ENCODE measurements around the gene NCF4.

The NCF4 gene

DNA sequence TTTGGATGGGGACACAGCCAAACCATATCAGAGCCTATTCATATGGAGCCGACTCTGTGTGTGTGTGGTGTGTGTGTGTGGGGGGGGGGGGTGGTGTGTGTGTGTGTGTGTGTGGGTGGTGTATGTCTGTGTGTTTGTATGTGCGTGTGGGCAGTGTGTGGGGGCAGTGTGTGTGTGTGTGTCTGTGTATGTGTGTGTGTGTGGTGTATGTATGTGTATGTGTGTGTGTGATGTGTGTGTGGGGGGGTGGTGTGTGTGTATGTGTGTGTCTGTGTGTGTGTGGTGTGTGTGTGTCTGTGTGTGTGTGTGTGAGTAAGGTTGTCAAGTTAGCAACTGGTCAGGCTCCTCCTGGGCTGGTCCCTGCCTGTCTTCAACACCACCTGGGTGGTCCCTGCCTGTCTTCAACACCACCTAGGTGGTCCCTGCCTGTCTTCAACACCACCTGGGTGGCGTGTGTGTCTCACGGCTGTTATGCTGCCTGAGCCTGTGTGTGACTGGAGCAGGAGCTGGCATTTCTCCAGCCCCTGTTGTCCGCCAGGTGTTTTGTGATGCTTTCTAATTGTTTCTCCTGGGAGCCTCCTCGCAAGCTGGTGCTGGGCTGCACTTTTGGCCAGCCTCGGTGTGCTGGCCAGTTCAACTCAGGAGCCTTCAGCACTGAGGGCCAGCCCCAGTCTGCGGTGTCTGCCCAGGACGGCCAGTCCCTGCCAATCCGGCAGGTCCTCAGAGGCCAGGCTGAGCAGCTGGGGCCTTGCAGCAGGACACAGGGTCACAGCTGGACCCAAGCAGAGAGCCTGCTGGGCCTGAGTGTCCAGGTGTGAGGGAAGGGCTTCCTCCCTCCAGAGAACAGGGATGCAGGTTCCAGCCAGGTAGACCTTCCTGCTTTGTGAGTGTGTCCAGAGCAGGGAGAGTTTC, 22.4 kb upstream of the NCF4 start:
- DNase-seq: peak; percentile 57

DNA sequence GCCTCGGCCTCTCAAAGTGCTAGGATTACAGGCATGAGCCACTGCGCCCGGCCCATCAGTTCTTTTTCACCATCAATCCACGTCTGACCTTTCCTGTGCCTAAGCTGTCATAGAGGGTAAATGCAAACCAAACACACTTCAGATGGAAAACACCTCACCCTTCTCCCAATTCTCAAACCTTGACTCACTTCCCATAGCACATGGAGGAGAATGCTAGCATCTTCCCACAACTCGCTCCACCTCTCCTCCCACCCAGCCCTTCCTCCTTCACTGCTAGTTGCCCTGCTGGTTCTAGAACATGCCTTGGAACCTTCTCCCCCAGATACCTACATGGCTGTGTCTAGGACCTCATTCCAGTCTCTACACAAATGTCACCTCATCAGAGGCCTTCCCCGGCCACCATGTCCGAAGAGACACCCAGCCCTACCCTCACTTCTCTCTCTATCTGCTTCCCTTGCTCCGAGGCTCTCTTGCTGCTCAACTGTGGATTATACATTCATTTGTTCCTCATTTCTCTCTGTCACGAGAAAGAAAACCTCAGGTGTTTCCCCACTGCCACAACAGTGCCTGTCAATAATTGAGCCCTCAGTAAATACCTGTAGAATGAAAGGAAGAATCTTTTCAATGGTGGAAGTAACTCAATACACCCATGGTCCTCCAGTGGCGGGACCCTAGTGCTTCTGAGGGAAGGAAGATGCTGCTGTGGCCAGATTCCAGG, 21.3 kb upstream of the NCF4 start:
- DNase-seq: no peak

DNA sequence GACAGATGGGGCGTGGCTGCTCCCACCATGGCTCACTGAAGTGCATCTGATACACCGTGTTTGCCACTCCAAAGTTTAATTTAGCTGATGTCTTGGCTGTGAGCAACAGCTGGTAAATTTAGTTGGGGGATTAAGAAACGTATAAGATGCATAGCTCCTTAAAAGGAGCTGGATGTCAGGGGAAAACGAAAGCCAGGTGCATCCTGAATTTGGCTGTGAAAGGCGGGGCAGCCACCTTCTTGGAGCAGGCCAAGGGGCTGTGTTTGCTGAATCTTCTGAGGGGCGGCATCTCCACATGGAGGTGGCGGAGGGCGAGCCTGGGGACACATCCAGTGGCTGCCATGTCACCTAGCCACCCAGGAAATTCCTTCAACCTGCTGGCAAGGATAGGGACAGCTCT, 20.7 kb upstream of the NCF4 start:
- DNase-seq: no peak

DNA sequence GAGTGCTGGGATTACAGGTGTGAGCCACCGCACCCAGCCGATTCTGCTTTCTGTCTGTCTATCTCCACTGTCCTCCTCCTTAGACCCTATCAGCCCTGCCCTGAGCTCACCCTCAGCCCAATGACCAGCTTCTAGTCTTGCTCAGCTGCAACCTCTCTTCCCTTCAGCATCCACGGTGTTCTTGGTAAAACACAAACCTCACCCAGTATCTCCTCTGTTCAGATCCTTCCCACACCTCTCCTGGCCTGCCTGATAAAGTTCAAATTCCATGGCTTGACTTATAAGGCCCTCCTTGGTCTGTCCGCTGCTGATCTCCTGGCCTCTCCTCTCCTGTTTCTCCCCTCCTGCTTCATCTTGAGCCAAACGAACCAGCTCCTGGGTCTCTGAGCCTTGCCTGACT, 14.5 kb upstream of the NCF4 start:
- DNase-seq: no peak

DNA sequence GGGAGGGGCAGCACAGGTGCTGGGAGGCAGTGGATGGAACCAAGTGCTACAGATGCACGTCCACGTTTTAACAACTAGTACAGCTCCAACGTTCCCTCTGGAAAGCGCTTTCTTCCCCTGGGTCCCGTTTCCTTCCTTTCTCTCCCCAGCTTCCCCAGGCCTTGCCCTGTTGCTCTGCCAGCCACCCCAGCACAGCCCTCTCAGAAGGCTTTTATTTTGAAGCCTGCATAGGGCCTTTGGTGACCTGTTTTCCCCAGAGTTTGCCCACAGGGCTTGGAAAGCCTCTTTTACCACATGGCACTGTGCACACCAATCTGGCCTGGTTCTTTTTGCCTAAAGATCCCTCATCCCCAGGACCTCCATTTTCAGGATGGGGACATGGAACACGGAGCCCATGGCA, 13.9 kb upstream of the NCF4 start:
- DNase-seq: no peak

DNA sequence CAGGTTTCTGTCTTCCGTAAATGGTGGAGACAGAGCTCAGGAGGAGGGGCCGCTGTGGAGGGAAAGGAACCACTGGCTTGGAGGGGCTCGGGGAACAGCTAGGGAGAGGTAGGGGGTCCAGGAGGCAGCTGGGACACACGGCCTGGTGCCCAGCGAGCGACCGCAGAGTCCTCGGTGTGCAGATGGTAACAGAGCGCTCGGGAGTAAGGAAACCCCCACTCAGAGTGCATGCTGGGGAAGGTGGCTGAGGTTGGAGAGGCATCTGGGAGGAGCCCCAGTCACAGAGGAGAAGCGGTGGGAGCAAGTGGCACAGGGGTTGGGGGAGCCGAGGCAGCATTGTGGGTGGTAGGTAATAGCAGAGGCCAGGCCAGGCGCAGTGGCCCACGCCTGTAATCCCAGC, 10.8 kb upstream of the NCF4 start:
- no peak for DNase-seq

DNA sequence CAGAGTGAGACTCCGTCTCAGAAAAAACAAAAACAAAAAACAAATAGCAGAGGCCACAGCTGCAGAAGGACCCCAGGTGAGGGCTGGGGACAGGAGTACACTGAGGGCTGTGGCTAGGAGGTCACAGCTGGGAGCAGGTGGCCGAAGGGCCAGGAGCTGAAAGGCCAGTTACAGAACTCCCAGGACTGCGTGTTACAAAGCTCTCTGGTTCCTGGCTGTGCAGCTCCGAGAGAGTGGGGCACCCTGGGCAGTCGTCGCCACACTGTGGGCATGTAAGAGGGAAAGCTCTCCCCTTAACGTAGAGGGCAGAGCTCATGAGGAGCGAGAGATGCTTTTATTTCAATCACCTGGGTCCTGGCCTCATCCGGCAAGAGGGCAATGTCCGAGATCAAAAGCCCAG, 10.1 kb upstream of the NCF4 start:
- no peak for DNase-seq

DNA sequence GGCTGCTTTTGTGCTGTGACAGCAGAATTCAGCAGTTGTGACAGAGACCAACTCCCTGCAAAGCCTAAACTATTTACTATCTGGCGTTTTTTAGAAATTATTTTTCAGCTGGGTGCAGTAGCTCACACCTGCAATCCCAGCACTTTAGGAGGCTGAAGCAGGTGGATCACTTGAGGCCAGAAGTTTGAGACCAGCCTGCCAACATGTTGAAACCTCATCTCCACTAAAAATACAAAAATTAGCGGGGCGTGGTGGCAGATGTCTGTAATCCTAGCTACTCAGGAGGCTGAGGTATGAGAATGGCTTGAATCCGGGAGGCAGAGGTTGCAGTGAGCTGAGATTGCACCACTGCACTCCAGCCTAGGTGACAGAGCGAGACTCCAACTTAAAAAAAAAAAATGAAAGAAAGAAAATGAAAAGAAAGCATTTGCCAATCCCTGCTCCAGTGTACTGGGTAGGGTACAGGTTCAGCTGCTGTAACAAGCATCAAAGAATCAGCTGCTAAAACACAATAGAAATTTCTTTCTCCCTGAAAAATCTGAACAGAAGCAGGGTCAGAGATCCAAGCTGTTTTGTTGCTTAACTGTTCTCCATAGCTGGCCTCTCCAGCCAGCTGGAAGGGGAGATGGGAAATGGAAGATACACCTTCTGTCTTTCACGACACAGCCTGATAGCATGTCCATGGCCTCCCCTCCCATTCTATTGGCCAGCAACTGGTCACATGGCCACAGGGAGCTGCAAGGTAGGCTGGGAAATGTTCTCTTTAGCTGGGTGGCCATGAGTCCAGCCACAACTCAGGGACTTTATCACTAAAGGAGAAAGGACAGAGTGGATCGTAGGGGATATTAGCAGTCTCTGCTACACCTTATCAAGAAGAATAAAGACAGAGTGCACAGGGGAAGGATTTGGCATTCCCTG, 8.5 kb upstream of the NCF4 start:
- DNase-seq: no peak

DNA sequence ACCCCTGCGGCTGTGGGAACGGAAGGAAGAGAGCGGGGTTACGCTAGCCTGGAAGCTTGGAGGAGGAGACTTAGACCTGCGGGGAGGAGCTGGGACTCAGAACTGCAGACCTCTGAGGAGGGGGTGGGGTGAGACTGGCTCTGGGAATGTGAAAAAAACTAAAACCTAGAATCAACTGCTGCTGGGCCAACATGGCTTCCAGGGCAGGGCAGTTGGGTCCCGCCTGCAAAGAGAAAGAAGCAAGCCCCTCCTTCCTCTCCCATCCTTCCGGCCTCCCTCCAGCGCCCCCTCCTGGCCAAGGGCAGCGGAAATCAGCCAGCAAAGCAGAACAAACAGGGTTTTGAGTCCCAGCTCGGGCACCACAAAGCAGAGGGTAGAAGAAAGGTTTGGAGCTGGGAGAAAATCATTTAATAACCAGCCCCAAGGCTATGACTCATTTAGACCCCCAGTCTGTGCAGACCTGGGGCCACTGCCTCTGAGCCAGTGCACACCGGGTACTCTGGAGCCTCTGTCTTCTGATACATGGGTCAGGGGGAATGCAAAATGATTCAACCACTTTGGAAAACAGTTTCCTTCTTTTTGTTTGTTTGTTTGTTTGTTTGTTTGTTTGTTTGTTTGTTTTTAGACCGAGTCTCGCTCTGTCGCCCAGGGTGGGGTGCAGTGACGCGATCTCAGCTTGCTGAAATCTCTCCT, 7.3 kb upstream of the NCF4 start:
- peak; percentile 30 for DNase-seq

DNA sequence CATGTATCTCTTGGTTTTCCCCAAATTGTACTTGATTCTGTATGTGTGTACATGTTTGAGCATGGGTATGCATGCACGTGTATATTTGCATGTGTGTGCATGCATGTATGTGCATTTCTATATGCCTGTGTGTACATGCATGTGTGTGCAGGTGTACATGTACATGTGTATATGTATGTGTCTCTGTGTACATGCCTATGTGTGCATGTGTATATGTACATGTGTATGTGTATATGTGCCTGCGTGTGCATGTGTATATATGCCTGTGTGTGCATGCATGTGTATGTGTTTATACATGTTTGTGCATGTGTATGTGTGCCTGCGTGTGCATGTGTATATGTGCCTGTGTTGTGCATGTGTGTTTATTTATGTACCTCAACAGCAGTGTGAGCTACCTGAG, 5.3 kb upstream of the NCF4 start:
- no peak for DNase-seq

DNA sequence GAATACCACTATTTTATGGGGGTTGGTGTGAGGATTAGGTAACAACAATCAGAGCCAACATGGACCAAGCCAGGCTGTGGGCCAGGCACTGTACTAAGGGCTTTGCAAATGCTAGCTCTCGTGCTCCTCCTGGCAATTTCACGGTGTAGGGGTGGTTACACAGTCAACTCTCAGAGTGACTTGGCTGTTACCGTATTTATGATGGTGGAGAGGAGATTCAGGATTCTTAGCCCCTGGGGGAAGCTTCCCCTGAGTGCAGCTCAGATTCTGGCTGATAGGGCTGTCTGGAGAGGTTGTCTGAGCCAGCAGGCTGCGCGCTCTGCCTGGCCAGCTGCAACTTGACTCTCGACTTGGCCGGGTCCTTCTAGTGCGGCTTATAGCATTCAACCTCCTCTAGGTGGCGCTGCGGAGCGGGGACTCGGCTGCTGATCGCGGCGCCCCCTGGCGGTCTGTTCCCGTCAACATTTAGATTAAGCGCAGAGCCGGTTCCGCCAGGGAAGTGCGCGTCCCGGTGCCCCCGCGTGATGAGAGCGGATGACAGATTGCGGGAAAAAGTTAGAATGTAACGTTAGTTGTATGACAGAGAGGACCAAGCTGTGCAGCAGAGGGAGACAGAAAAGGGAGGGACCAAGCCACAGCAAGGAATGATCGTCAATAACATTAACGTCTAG, 4.5 kb upstream of the NCF4 start:
- DNase-seq: peak; percentile 84

DNA sequence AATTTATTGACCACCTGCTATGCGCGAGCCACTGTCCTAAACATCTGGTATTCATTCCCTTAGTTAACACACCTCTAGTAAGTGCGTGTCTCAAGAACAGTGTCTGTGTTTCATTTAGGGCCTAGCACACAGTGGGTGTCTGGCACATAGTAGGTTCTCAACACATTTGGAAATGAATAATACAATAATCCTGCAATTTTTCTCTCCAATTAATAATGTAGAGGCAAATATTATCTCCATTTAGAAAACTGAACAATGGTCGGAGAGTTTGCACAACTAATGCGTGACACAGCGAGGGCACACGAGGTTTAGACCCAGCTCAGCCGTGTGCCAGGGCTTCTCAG, 4.0 kb upstream of the NCF4 start:
- DNase-seq: no peak

DNA sequence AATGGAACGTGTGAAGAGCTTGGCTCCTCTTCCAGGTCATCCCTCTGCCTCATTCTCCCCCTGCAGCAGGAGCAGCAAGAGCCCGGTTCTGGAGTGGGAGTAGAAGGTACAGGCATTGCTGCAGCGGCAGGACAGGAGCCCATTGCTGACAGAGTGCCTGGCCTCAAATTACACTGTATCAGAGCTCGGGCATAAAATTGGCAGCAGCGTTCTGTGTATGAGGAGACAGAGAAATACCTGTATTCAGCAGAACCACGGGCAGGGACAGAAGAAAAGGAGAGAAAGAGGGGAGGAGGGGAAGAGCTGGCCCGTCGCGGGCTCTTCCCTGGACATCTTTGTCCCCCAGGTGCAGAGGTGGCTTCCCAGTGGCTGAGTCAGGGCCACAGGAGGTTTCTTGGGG, 2.6 kb upstream of the NCF4 start:
- no peak for DNase-seq

DNA sequence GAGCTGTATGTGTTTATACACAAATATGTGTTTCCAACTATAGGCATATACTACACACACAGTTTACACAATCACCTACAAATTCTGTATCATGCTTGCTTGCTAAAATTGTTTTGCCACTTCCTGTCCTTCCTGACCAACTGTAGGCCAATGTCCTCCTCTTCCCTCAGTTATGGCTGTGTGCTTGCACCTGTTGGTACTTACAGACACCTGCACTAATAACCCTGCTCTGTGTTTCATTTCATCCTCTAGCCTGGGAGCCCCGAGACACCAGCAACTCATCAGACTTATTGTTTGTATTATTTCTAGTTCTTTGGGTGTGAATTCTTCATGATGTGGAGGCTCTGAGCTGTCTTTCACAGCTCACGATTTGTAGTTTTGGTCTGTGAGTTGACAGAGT, 1.8 kb upstream of the NCF4 start:
- no peak for DNase-seq

DNA sequence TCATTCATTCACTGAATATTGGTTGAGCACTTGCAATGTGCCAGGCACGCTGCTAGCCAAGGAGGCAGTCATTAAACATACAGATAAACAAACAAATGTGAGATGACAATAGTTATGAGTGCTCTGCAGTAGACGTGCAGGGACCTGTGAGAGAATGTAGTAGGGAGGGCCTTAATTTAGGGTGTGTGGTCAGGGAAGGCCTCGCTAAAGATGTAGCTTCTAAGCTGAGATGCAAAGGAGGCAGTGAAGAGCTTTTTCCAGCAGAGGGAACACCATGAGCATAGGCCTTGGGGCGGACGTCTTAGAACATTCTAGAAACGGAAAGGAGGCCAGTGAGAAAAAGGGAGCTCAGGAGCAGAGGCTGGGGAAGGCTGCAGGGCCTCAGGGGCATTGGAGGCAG, 789 bp upstream of the NCF4 start:
- no peak for DNase-seq

DNA sequence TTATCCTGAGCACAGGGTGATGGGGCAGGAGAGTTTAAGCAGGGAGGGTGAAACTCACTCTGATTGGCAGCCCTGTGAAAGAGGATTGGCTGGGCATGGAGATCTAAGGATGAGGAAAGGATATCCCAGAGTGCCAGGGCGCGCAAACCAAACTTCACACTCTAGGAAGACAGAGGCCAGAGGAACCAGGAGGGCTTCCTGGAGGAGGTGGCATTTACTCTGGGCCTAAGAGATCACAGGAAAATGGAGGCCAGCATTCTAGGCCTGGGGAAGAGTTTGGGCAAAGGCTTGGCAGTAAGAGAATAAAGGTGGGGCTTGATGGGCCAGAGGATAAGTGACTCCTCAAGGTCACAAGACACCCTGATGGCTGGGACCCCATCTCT, 377 bp upstream of the NCF4 start:
- DNase-seq: no peak

DNA sequence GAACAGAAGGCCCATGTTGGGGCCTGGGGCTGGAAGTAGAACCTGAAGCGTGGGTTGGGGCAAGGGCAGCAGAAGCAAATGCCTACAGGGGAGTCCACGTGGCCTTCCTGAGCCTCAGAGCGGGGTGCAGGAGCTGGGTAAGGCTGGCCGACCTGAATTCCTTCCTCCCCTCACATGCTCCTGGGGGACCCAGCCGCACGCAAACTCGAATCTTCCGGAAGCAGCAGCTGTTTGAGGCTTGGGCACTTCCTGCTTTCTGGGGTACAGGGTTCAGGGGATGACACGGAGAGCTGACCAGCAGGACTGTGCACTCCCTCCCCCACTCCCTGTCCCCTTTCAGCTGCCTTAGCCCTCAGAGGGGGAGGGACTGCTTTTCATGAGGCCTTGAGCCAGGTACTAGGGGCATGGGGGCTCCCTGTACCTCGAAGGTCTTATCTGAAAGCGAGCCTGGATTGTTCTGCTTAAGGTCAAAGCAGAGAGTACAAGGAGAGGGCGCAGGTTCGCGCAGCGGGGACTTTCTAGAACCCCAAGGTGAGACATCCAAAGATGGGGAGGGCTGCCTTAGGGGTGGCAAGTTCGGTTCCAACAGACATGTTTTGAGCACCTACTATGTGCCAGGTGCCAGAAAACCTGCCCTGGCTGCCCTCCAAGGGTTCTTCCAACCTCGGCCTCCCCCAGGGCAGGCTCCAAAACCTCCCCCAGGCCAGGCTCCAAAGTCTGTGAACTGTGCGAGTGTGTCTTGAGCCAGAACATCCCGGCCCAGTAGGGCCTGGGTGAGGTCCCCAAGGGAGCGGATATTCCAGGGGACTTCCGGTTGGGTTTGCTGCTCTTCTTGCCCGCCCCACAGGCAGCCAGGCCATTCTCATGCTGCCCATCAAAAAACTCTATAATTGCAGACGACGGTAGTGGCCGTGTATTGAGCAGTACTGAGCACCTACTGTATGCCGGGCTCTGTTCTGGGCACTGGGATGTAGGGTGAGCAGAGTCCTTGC, 1.7 kb downstream of the NCF4 start:
- DNase-seq: no peak

DNA sequence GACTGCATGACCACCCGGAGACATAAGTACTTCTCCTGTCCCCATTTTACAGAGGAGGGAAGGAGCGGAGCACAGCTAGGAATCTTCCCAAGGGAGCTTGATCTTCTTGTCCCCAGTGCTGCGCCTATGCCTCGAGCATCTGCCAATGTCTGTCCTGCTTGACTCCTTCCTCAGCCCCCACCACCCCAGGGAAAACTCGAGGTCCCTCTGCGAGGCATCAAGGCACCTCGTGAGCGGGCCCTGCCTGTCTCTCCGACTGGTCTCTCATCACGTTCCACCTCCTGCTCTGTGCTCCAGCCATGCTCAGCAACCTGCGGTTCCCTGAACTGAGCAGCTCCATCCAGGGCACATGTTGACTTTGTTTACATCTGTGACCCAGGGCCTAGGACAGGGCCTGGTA, 2.5 kb downstream of the NCF4 start:
- no peak for DNase-seq

DNA sequence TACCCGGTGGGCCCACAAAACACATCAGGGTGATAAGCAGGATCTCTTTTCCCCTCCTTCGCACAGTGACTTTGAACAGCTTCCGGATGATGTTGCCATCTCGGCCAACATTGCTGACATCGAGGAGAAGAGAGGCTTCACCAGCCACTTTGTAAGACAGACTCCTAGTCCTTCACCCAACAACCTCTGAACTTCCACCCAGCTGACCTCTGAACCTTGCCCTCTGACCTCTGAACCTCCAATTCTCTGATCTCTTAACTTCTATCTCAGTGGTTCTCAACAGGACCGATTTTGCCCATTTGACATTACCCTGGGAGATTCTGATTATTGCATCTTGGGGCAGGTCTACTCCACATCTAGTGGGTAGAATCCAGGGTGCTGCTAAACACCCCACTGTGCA, 3.2 kb downstream of the NCF4 start:
- DNase-seq: no peak

DNA sequence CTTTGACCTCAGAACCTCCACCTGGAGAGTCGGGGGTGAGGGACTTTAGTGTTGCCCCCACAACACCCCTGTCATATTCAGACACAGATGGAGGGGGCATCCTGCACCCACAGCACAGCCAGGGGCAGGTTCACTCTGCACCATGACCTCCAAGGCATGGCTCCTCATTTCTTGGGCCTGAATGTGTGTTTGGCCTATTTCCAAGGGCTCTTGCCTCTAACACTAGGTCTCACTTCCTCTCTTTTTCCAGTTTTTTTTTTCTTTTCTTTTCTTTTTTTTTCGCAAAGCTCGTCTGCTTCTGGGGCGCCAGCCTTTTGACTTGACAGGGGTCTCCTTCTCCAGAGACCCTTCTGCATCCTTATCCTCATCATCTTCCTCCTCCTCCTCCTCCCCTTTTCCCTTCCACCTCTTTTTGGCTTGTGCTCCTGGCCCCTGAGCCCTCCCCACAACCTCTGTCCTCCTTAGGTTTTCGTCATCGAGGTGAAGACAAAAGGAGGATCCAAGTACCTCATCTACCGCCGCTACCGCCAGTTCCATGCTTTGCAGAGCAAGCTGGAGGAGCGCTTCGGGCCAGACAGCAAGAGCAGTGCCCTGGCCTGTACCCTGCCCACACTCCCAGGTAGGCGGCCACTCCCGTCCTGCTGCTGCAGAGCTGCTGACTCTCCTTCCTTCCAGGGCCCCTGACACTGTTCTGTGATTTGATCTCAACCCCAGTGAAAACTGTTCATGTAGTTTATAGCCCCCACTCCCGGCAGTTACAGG, 3.8 kb downstream of the NCF4 start:
- DNase-seq: no peak
